Measurements from ENCODE around the gene AAMP.

DNA sequence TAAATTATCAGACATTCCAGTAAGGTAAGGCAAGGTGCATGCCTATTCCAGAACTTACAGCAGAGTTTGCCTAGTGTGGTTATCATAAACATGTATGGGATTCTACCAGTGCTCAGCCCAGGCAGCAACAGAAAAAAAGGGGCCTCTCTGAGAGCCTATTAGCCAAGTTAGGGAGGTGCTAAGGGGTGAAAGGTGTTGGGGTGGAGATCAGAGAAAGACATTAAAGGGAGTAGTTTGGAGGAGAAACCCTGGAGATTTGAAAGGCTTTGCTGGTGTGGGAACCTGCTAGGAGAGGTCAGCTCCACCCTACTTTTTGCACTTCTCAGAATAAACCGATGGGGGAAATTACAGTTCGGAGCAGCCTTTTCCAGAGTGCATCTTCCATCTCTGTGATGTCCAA is 50.0 kb downstream of the AAMP start:
- TF ChIP-seq, protein P1, sequence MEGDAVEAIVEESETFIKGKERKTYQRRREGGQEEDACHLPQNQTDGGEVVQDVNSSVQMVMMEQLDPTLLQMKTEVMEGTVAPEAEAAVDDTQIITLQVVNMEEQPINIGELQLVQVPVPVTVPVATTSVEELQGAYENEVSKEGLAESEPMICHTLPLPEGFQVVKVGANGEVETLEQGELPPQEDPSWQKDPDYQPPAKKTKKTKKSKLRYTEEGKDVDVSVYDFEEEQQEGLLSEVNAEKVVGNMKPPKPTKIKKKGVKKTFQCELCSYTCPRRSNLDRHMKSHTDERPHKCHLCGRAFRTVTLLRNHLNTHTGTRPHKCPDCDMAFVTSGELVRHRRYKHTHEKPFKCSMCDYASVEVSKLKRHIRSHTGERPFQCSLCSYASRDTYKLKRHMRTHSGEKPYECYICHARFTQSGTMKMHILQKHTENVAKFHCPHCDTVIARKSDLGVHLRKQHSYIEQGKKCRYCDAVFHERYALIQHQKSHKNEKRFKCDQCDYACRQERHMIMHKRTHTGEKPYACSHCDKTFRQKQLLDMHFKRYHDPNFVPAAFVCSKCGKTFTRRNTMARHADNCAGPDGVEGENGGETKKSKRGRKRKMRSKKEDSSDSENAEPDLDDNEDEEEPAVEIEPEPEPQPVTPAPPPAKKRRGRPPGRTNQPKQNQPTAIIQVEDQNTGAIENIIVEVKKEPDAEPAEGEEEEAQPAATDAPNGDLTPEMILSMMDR (IDR thresholded peaks at IDR 0.05; ENCODE audit: low read length): no peak
- no peak for TF ChIP-seq EZH2 (IDR thresholded peaks at IDR 0.05; ENCODE audit: borderline replicate concordance, low read length)
